K562 (cell line): ENCODE data around the gene ACAP2. TPM values are rescaled to one million over a fixed set of nuclear protein-coding genes. Genes with fewer than 3 reads are reported as not detected.

Experiments
- ATAC-seq: fragments of 200-7000 bp; cut with Tn5 transposase; 3 replicates; pipeline ENCODE4 v1.9.1; 2020; ENCODE audit warnings: moderate library complexity
- BruUV-seq: library from RNA; stranded (reverse); fragments of 400-500 nt; replicated peaks from 2 replicates; lab custom pipeline; 2021; lab: Mats Ljungman, UMichigan
- CTCF ChIA-PET: fragments of 300-600 bp; formaldehyde crosslinking; extraction: SDS; loops from one replicate; lab custom pipeline; 2021; ENCODE audit warnings: low intra/inter-chr PET ratio; lab: Yijun Ruan, JAX
- POLR2A ChIA-PET: fragments of 300-600, 350-650 bp; sonication (Branson Sonifier 250); formaldehyde crosslinking; extraction: SDS; loops from one replicate; lab custom pipeline; 2021; ENCODE audit warnings: antibody characterized with exemption, inconsistent platforms; lab: Yijun Ruan, JAX
- DNase-seq, 4 experiments: peaks; one replicate each; pipeline versions ENCODE4 v3.0.0 to v3.0.0-alpha.2; 2011 to 2018; ENCODE audit warnings: low spot score in 3 of 4, mixed read lengths in 3 of 4; ENCODE audit errors: extremely low read depth in 1 of 4
- FAIRE-seq: peaks from 2 replicates; lab custom pipeline; 2011; peaks lifted over from hg19 to GRCh38; lab: Jason Lieb, UNC
- H2AFZ ChIP-seq: 2 replicates; pipeline ENCODE4 v1.6.0; 2011; ENCODE audit warnings: low read depth, low read length, control low read depth, inconsistent platforms
- H3K27ac ChIP-seq: fragments of 200-600 bp; 3 replicates; pipeline ENCODE4 v1.8.0; 2011; ENCODE audit warnings: low read depth, mild to moderate bottlenecking, control low read depth, inconsistent platforms, low read length, moderate library complexity, mixed read lengths; ENCODE audit errors: extremely low read depth
- H3K27me3 ChIP-seq, 2 experiments: fragments of 300-600 bp in 1 of 2; 2 replicates in 1 of 2; 3 replicates in 1 of 2; pipeline versions ENCODE4 v1.6.0 to v1.8.0; 2011; ENCODE audit warnings: inconsistent platforms in 2 of 2, low read length in 2 of 2, mild to moderate bottlenecking in 1 of 2, mixed read lengths in 1 of 2, moderate library complexity in 1 of 2; ENCODE audit not compliant: control insufficient read depth in 2 of 2, insufficient read depth in 2 of 2
- H3K36me3 ChIP-seq: fragments of 300-600 bp; 3 replicates; pipeline ENCODE4 v1.8.0; 2011; ENCODE audit warnings: mild to moderate bottlenecking, low read length, inconsistent platforms; ENCODE audit not compliant: control insufficient read depth, insufficient read depth
- H3K4me1 ChIP-seq, 2 experiments: fragments of 200-600 bp in 1 of 2; replicated peaks in 1 of 2; 2 replicates in 1 of 2; 3 replicates in 1 of 2; pipeline versions ENCODE4 v1.5.1 to v1.8.0; 2011; ENCODE audit warnings: inconsistent platforms in 2 of 2, low read length in 2 of 2, mild to moderate bottlenecking in 1 of 2, mixed read lengths in 1 of 2, moderate library complexity in 1 of 2; ENCODE audit not compliant: control insufficient read depth in 2 of 2, insufficient read depth in 2 of 2
- H3K4me2 ChIP-seq: 2 replicates; pipeline ENCODE4 v1.6.1; 2011; ENCODE audit warnings: low read length, control low read depth, inconsistent platforms, mixed read lengths; ENCODE audit not compliant: insufficient read depth
- H3K4me3 ChIP-seq: fragments of 200-600 bp; sonication (generic), shearing (Covaris generic); 2 replicates; pipeline ENCODE4 v1.5.1; 2016; ENCODE audit warnings: control low read depth, inconsistent platforms
- H3K79me2 ChIP-seq: fragments of 200-600 bp; 3 replicates; pipeline ENCODE4 v1.8.0; 2011; ENCODE audit warnings: low read length, inconsistent platforms; ENCODE audit not compliant: control insufficient read depth, insufficient read depth
- H3K9ac ChIP-seq, 2 experiments: 2 replicates each; pipeline versions ENCODE4 v1.6.0 to v1.6.1; 2011; ENCODE audit warnings: low read depth in 2 of 2, low read length in 2 of 2, control low read depth in 1 of 2, inconsistent platforms in 1 of 2, mild to moderate bottlenecking in 1 of 2, mixed read lengths in 1 of 2; ENCODE audit not compliant: insufficient read depth in 1 of 2
- H3K9me1 ChIP-seq: one replicate; pipeline ENCODE4 v1.6.0; 2011; ENCODE audit warnings: inconsistent platforms, mild to moderate bottlenecking, low read length, moderate library complexity; ENCODE audit not compliant: control insufficient read depth, insufficient read depth
- H3K9me3 ChIP-seq: replicated peaks from 2 replicates; pipeline ENCODE4 v1.5.1; 2011; ENCODE audit warnings: low read depth, low read length, inconsistent platforms; ENCODE audit not compliant: control insufficient read depth, insufficient read depth
- H4K20me1 ChIP-seq: replicated peaks from 2 replicates; pipeline ENCODE4 v1.6.1; 2011; ENCODE audit warnings: low read length, inconsistent platforms, mixed read lengths; ENCODE audit not compliant: control insufficient read depth, insufficient read depth
- BACH1 ChIP-seq: fragments of 200-800 bp; sonication (Bioruptor generic); IDR thresholded peaks from 2 replicates; pipeline ENCODE4 v1.6.1; 2016; ENCODE audit warnings: missing genetic modification characterization, missing compliant biosample characterization
- C11orf30 ChIP-seq: fragments of 450-650 bp; IDR thresholded peaks from 2 replicates; pipeline ENCODE4 v1.6.1; 2016; ENCODE audit warnings: low read depth, mild to moderate bottlenecking
- DEAF1 ChIP-seq: fragments of 450-650 bp; formaldehyde crosslinking; IDR thresholded peaks from 2 replicates; pipeline ENCODE4 v1.4.0; 2020; ENCODE audit warnings: mild to moderate bottlenecking, moderate library complexity
- MAFF ChIP-seq: IDR thresholded peaks from 2 replicates; pipeline ENCODE4 v1.6.1; 2012; ENCODE audit warnings: low read length, improper control_type of control experiment
- MAFG ChIP-seq: fragments of 450-650 bp; conservative IDR thresholded peaks from 2 replicates; pipeline ENCODE4 v1.6.1; 2016; ENCODE audit warnings: missing genetic modification characterization, missing compliant biosample characterization
- MAFK ChIP-seq: IDR thresholded peaks from 2 replicates; pipeline ENCODE4 v1.6.1; 2011; ENCODE audit warnings: low read length, improper control_type of control experiment
- MEIS2 ChIP-seq: fragments of 450-650 bp; IDR thresholded peaks from 2 replicates; pipeline ENCODE4 v1.6.1; 2014; ENCODE audit warnings: mild to moderate bottlenecking; ENCODE audit not compliant: partially characterized antibody
- NFE2 ChIP-seq: IDR thresholded peaks from 2 replicates; pipeline ENCODE4 v1.6.1; 2014; ENCODE audit warnings: antibody characterized with exemption, low read depth
- NFE2L1 ChIP-seq: fragments of 450-650 bp; IDR thresholded peaks from 2 replicates; pipeline ENCODE4 v1.6.1; 2016; ENCODE audit warnings: missing genetic modification characterization, low read depth, mild to moderate bottlenecking, missing compliant biosample characterization, moderate library complexity, borderline replicate concordance
- RBBP5 ChIP-seq: fragments of 200-600 bp; sonication (generic); IDR thresholded peaks from 2 replicates; pipeline ENCODE4 v1.6.1; 2012; ENCODE audit warnings: borderline replicate concordance, mild to moderate bottlenecking, low read length, control low read depth, inconsistent platforms; ENCODE audit not compliant: insufficient read depth, poor library complexity, severe bottlenecking
- SIN3A ChIP-seq, 2 experiments: fragments of 150-350 bp in 1 of 2; IDR thresholded peaks; 2 replicates each; pipeline ENCODE4 v1.6.1; 2011 to 2016; ENCODE audit warnings: borderline replicate concordance in 2 of 2, low read depth in 2 of 2, low read length in 2 of 2, mild to moderate bottlenecking in 2 of 2, moderate library complexity in 2 of 2; ENCODE audit not compliant: control insufficient read depth in 1 of 2
- THRB ChIP-seq: fragments of 450-650 bp; formaldehyde crosslinking; conservative IDR thresholded peaks from 2 replicates; pipeline ENCODE4 v1.4.0; 2022; ENCODE audit warnings: mild to moderate bottlenecking, missing genetic modification characterization
- ZNF316 ChIP-seq: fragments of 450-650 bp; IDR thresholded peaks from 2 replicates; pipeline ENCODE4 v1.6.1; 2016
- WGBS: fragments of 100-300 bp; shearing (Covaris generic); methylation state at CpG from one replicate; pipeline ENCODE4 v1.1.6; 2016; ENCODE audit warnings: low coverage, mixed read lengths; ENCODE audit not compliant: insufficient coverage; ENCODE audit errors: missing lambda C conversion rate; 5-methylcytosine and 5-hydroxymethylcytosine counted together
- in situ Hi-C: fragments of 300-500 bp; cut with MboI; formaldehyde crosslinking; loops from 4 replicates; pipeline ENCODE4 v1.15.0; 2018; ENCODE audit warnings: inconsistent platforms, mixed read lengths
- intact Hi-C: fragments of 100-400 bp; cut with micrococcal nuclease; formaldehyde crosslinking; loops from 2 replicates; pipeline ENCODE4 v1.14.2; 2022
- polyA plus RNA-seq, 8 experiments: library from polyadenylated mRNA; depleted of rRNA in 4 of 8; stranded (reverse) in 5 of 8; unstranded in 3 of 8; fragments of >200 nt; fragmentation: Nextera tagmentation in 2 of 8; fragmentation: Illumina TruSeq in 1 of 8; extraction: Ambion mirVana in 2 of 8; extraction: Trizol in 1 of 8; gene quantifications; 2 replicates each; pipeline versions ENCODE4 v1.2.1 to v1.2.3, GENCODE V29; 2011 to 2014; ENCODE audit warnings: inconsistent platforms in 1 of 8, missing spikeins in 1 of 8
- total RNA-seq, 7 experiments: library from RNA; depleted of rRNA in 6 of 7; stranded (reverse); fragments of >200 nt in 6 of 7; fragmentation: Illumina TruSeq in 2 of 7; extraction: Trizol in 2 of 7; gene quantifications; 2 replicates each; pipeline versions ENCODE4 v1.2.1 to v1.2.3, GENCODE V29; 2011 to 2021; ENCODE audit warnings: low replicate concordance in 1 of 7

The ACAP2 gene
- total and polyA plus RNA-seq, 9 of the 15 experiments (the other 6 are each of a cell fraction or from before 2014, with no cell fraction given) = 10.6 to 52.7 (median 34.4) TPM

GRCh38 chr3:195441051-195441450, 1.8 kb downstream of the ACAP2 start:
- in situ Hi-C loops = no loop called here
- no peaks in the 10 kb centered on the region for H3K9me3 ChIP-seq
- H2AFZ ChIP-seq = no peak overlapping the region
- peak overlapping the region; percentile 89; the same call in 2 of the 3 replicates for H3K27ac ChIP-seq
- DNase-seq (no peak), FAIRE-seq (no peak), ATAC-seq (no peak)
- POLR2A ChIA-PET = interaction anchor here (0.7 to 2.1 kb wide), 4 partner anchors 9 to 166 kb away, joined by 3 to 7 read pairs (median 4); no protein-coding TSS in a partner anchor
- peak overlapping the region; percentile 87 for H3K4me3 ChIP-seq
- WGBS = 9% methylated on average over 2 of the region's 2 CpGs
- no peaks in the 10 kb centered on the region for H3K27me3 ChIP-seq
- peak overlapping the region; percentile 90 for H3K4me2 ChIP-seq
- peaks cover 16 to 21% of the 10 kb centered on the region in 2 experiments for H3K4me1 ChIP-seq
- CTCF ChIA-PET = no interaction called here
- TSS peak; percentile 63 for BruUV-seq
- TF ChIP-seq NFE2 = peak; percentile 84
- peak; percentile 68; the same call in 1 of the 2 replicates for TF ChIP-seq BACH1
- peak; percentile 93 for TF ChIP-seq MAFG (tag)
- peak; percentile 75; the same call in 1 of the 2 replicates for TF ChIP-seq MAFK
- TF ChIP-seq RBBP5 = no peak
- no peak for TF ChIP-seq MEIS2
- TF ChIP-seq NFE2L1 (tag) = peak; percentile 87
- peak; percentile 75 for TF ChIP-seq C11orf30
- 0 out of 2 replicates have a peak, but pooled peaks have one; percentile 8 for TF ChIP-seq DEAF1
- peak; percentile 82 for TF ChIP-seq MAFF
- peak; percentile 94 for TF ChIP-seq ZNF316
- no peak for TF ChIP-seq THRB (CRISPR knock-in tag)
- TF ChIP-seq SIN3A (IDR thresholded peaks at IDR 0.05; ENCODE audit: borderline replicate concordance in 2 of 2, control insufficient read depth in 1 of 2, low read depth in 2 of 2, low read length in 2 of 2) = 0 out of 4 replicates have a peak, but pooled peaks of 1 of the 2 experiments have one; percentile 18
- TF ChIP-seq, all 486 proteins: peak for 10
- Histone ChIP-seq H3K36me3 (peaks cover 4% of the 10 kb centered on the region; the same call in 1 of the 3 replicates), H3K9me1 (no peaks in the 10 kb centered on the region), H3K79me2 (peaks cover 65% of the 10 kb centered on the region), H4K20me1 (no peaks in the 10 kb centered on the region; the same call in 1 of the 2 replicates), H3K9ac (peak overlapping the region in 1 of 2 experiments; percentile 83; a peak in 2 of 4 replicates)
- intact Hi-C loops = loop anchor here (10.0 kb wide), 1 partner anchor 84 kb away; no protein-coding TSS in a partner anchor
